Neural progenitor cell (in vitro differentiated cells): Measurements from ENCODE around the gene GABARAP.
A peak's percentile ranks its signal among the peaks of the same experiment; 100 is the strongest.

Experiments
- CTCF ChIP-seq: fragments of 200-600 bp; sonication (generic); IDR thresholded peaks from 2 replicates; pipeline ENCODE4 v1.5.1; 2017; ENCODE audit warnings: antibody characterized with exemption, mild to moderate bottlenecking
- EZH2 ChIP-seq: fragments of 200-600 bp; sonication (generic); IDR thresholded peaks from 2 replicates; pipeline ENCODE4 v1.6.1; 2017; ENCODE audit warnings: antibody characterized with exemption, mild to moderate bottlenecking, moderate library complexity
- EZH2phosphoT487 ChIP-seq: fragments of 200-600 bp; sonication (generic); IDR thresholded peaks from 2 replicates; pipeline ENCODE4 v1.6.1; 2017; ENCODE audit warnings: antibody characterized with exemption

- peak; percentile 8 for TF ChIP-seq CTCF
- no peak for TF ChIP-seq EZH2
- TF ChIP-seq EZH2phosphoT487 = no peak
Measured at GRCh38 chr17:7242717-7243452, 636 bp upstream of the GABARAP start.
